PC-3 (cell line): ENCODE measurements around the gene CIBAR2. TPM values are rescaled to one million over a fixed set of nuclear protein-coding genes. Genes with fewer than 3 reads are reported as not detected.

ENCODE experiments used
- ATAC-seq: fragments of 200-7000 bp; cut with Tn5 transposase; 2 replicates; pipeline ENCODE4 v1.9.1; 2020; ENCODE audit warnings: mild to moderate bottlenecking, moderate library complexity
- BruUV-seq: library from RNA; stranded (reverse); fragments of 400-500 nt; replicated peaks from 2 replicates; lab custom pipeline; 2021; lab: Mats Ljungman, UMichigan
- CTCF ChIA-PET: fragments of 300-600 bp; sonication (Branson Sonifier 250); formaldehyde crosslinking; loops from one replicate; lab custom pipeline; 2022; ENCODE audit warnings: antibody characterized with exemption; lab: Charles Lee
- POLR2A ChIA-PET: fragments of 300-600 bp; sonication (Branson Sonifier 250); formaldehyde crosslinking; loops from one replicate; lab custom pipeline; 2022; ENCODE audit warnings: antibody characterized with exemption; ENCODE audit not compliant: unreplicated experiment; lab: Charles Lee
- DNase-seq: peaks from one replicate; pipeline ENCODE4 v3.0.0-alpha.2; 2015
- H2AFZ ChIP-seq: fragments of 300-600 bp; sonication (generic); 2 replicates; pipeline ENCODE4 v1.6.0; 2016; ENCODE audit warnings: antibody characterized with exemption, low read length
- H3F3A ChIP-seq: fragments of 300-600 bp; sonication (generic); one replicate; pipeline ENCODE4 v1.6.0; 2017; ENCODE audit warnings: antibody characterized with exemption, low read length, control low read depth, mild to moderate bottlenecking; ENCODE audit not compliant: unreplicated experiment
- H3K27ac ChIP-seq: fragments of 300-600 bp; sonication (generic); 2 replicates; pipeline ENCODE4 v1.5.1; 2016; ENCODE audit warnings: mild to moderate bottlenecking, low read length
- H3K27me3 ChIP-seq: fragments of 300-600 bp; sonication (generic); 2 replicates; pipeline ENCODE4 v1.6.1; 2016; ENCODE audit warnings: low read length, mixed read lengths
- H3K36me3 ChIP-seq: fragments of 300-600 bp; sonication (generic); 2 replicates; pipeline ENCODE4 v1.6.1; 2016; ENCODE audit warnings: low read depth, mixed run types, low read length, mixed read lengths
- H3K4me1 ChIP-seq: fragments of 300-600 bp; sonication (generic); 2 replicates; pipeline ENCODE4 v1.5.1; 2016; ENCODE audit warnings: low read length; ENCODE audit not compliant: insufficient read depth
- H3K4me2 ChIP-seq: fragments of 300-600 bp; sonication (generic); 2 replicates; pipeline ENCODE4 v1.6.0; 2016; ENCODE audit warnings: low read length
- H3K4me3 ChIP-seq: fragments of 300-600 bp; sonication (generic); 2 replicates; pipeline ENCODE4 v1.5.1; 2016; ENCODE audit warnings: mild to moderate bottlenecking, low read length, mixed read lengths
- H3K79me2 ChIP-seq: fragments of 300-600 bp; sonication (generic); 2 replicates; pipeline ENCODE4 v1.6.1; 2017; ENCODE audit warnings: low read length, mixed read lengths
- H3K9ac ChIP-seq: fragments of 300-600 bp; sonication (generic); 2 replicates; pipeline ENCODE4 v1.6.0; 2016; ENCODE audit warnings: mild to moderate bottlenecking, low read length
- H3K9me2 ChIP-seq: fragments of 300-600 bp; sonication (generic); replicated peaks from 2 replicates; pipeline ENCODE4 v1.6.1; 2016; ENCODE audit warnings: mixed run types, low read length, mixed read lengths
- H3K9me3 ChIP-seq: fragments of 300-600 bp; sonication (generic); 2 replicates; pipeline ENCODE4 v1.6.1; 2016; ENCODE audit warnings: low read length, mixed read lengths
- H4K20me1 ChIP-seq: fragments of 300-600 bp; sonication (generic); 2 replicates; pipeline ENCODE4 v1.6.1; 2016; ENCODE audit warnings: low read length, mixed read lengths
- CTCF ChIP-seq: fragments of 300-600 bp; sonication (generic); conservative IDR thresholded peaks from 2 replicates; pipeline ENCODE4 v1.5.1; 2017; ENCODE audit warnings: antibody characterized with exemption, low read depth, mild to moderate bottlenecking, low read length
- EZH2 ChIP-seq: fragments of 300-600 bp; sonication (generic); IDR thresholded peaks from one replicate; pipeline ENCODE4 v1.6.1; 2017; ENCODE audit warnings: antibody characterized with exemption, mild to moderate bottlenecking, low read length; ENCODE audit not compliant: unreplicated experiment
- EZH2phosphoT487 ChIP-seq: fragments of 300-600 bp; sonication (generic); IDR thresholded peaks from 2 replicates; pipeline ENCODE4 v1.6.1; 2018; ENCODE audit warnings: mild to moderate bottlenecking, antibody characterized with exemption, low read length, borderline replicate concordance
- intact Hi-C: fragments of 100-400 bp; cut with micrococcal nuclease; formaldehyde crosslinking; loops from 2 replicates; pipeline ENCODE4 v1.9.0; 2023
- total RNA-seq: library from RNA; depleted of rRNA; stranded (reverse); fragments of >200 nt; gene quantifications from 2 replicates; pipeline ENCODE4 v1.2.3, GENCODE V29; 2014

Gene CIBAR2
- total RNA-seq, 1 experiment from 2014 or later = not detected

GRCh38 chr16:85136213-85136701 is 24.0 kb upstream of the CIBAR2 start:
- Histone ChIP-seq H3K4me1 (peaks cover 4% of the 10 kb centered on the region; the same call in 1 of the 2 replicates), H3K27ac (no peak overlapping the region), H3K36me3 (no peaks in the 10 kb centered on the region), H3F3A (no peaks in the 10 kb centered on the region), H3K4me3 (no peak overlapping the region), H3K9me3 (no peaks in the 10 kb centered on the region), H4K20me1 (no peaks in the 10 kb centered on the region), H3K79me2 (no peaks in the 10 kb centered on the region), H3K27me3 (no peaks in the 10 kb centered on the region), H3K9ac (no peak overlapping the region), H2AFZ (no peak overlapping the region), H3K4me2 (no peak overlapping the region), H3K9me2 (no peaks in the 10 kb centered on the region)
- CTCF ChIA-PET = no interaction called here
- POLR2A ChIA-PET = no interaction called here
- no peak for DNase-seq
- ATAC-seq = no peak
- BruUV-seq = no TSS peak
- no peak for TF ChIP-seq CTCF
- TF ChIP-seq EZH2phosphoT487 = no peak
- TF ChIP-seq EZH2 = no peak
- intact Hi-C loops = no loop called here

- Histone ChIP-seq H2AFZ (no peak overlapping the region), H3K27me3 (no peaks in the 10 kb centered on the region), H4K20me1 (no peaks in the 10 kb centered on the region), H3K9me3 (no peaks in the 10 kb centered on the region), H3K4me3 (no peak overlapping the region), H3K4me2 (no peak overlapping the region), H3K79me2 (no peaks in the 10 kb centered on the region), H3F3A (no peaks in the 10 kb centered on the region), H3K9ac (no peak overlapping the region), H3K9me2 (no peaks in the 10 kb centered on the region), H3K36me3 (no peaks in the 10 kb centered on the region), H3K27ac (no peak overlapping the region), H3K4me1 (peaks cover 4% of the 10 kb centered on the region; the same call in 1 of the 2 replicates)
- intact Hi-C loops = no loop called here
- no TSS peak for BruUV-seq
- ChIA-PET CTCF (no interaction called here), POLR2A (no interaction called here)
- ATAC-seq (no peak), DNase-seq (no peak)
- TF ChIP-seq CTCF (no peak), EZH2 (no peak), EZH2phosphoT487 (no peak)
Measured at GRCh38 chr16:85134789-85135142, 22.5 kb upstream of the CIBAR2 start.

GRCh38 chr16:85134076-85134788 is 22.0 kb upstream of the CIBAR2 start:
- ATAC-seq = no peak
- Histone ChIP-seq H3K36me3 (no peaks in the 10 kb centered on the region), H3K9ac (no peak overlapping the region), H4K20me1 (no peaks in the 10 kb centered on the region), H3K4me2 (no peak overlapping the region), H2AFZ (no peak overlapping the region), H3K9me2 (no peaks in the 10 kb centered on the region), H3K27ac (no peak overlapping the region), H3K4me3 (no peak overlapping the region), H3K27me3 (no peaks in the 10 kb centered on the region), H3K4me1 (peaks cover 4% of the 10 kb centered on the region; the same call in 1 of the 2 replicates), H3K9me3 (no peaks in the 10 kb centered on the region), H3F3A (no peaks in the 10 kb centered on the region), H3K79me2 (no peaks in the 10 kb centered on the region)
- no peak for DNase-seq
- no TSS peak for BruUV-seq
- ChIA-PET CTCF (no interaction called here), POLR2A (no interaction called here)
- TF ChIP-seq EZH2phosphoT487 (no peak), EZH2 (no peak), CTCF (no peak)
- intact Hi-C loops = no loop called here
